HS-5 (cell line): ENCODE results near the gene OR2V1.
A peak's percentile ranks its signal among the peaks of the same experiment; 100 is the strongest.
"Not testable (repeated sequence)": the region's sequence is repeated elsewhere in the genome, so short reads cannot be mapped to it uniquely, and the experiment has no call there.

Experiments
- DNase-seq: peaks from one replicate; pipeline ENCODE4 v3.0.0-alpha.2; 2012; ENCODE audit warnings: low read depth

Gene OR2V1

DNA sequence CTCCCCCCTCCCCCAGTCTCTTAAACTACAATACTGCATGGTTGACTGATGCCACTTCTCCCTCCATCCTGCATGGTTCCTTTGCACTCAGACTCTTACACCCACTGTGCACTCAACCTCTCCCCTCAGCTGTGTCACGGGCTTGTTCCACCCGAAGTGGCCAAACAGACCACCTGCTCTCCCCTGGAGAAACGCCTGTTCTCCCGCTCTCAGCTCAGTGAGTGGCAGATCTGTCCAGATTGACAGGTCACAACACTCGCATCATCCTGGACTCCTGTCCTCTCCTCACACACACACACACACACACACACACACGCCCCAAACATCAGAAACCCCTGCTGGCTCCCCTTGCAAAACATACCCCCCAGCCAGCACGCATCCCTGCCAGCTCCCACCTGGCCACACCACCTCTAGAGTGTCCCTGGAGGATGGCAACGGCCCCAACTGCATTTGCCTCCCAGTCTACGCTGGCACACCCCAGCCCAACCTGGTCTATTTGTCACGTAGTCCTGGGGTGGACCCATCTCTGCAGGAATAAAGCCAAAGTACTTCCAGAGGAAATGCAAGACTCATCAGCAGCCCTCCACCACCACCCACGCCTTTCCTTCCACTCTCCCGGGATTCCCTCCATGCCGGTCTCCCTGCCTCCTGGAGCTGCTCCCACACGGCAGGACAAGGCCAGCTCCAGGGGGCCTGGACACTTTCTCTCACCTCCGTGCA, 2.9 kb downstream of the OR2V1 start:
- DNase-seq = no peak

DNA sequence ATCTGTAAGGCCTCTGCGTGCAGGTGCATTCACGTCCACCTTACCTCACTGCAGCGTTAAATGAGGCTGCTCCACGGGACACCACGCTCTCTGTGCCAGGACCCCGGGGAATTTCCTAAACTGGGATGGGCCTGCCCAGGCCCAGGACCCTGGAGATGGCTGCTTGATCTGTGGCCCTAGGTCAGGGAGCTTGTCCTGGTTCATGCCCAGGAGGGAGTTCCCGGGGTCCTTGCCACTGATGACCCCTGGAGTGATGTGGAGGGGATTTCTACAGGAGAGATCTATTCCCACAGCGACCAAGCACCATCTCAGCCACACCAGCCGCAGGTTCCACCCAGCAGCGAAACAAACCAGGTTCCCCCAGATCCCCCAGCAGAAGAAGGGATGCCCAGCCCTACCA, 3.5 kb downstream of the OR2V1 start:
- no peak for DNase-seq

DNA sequence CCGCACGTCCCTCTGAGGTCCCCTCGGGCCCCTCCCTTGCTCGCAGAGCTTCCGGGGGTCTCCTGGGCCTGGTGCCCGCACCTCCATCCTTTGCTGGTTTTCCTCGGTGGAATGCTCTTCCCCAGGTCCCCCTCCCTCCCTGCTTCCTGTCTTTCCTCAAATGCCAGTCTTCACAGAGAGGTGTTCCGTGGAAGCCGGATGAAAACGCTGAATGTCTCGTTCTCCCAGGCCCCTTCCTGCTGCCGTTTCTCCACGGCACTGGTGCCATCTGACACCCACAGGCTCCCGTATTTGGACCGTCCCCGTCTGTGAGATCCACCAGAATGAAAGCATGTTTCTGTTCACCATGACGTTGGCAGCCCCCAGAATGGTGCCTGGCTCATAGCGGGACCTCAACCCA, 4.1 kb downstream of the OR2V1 start:
- no peak for DNase-seq

DNA sequence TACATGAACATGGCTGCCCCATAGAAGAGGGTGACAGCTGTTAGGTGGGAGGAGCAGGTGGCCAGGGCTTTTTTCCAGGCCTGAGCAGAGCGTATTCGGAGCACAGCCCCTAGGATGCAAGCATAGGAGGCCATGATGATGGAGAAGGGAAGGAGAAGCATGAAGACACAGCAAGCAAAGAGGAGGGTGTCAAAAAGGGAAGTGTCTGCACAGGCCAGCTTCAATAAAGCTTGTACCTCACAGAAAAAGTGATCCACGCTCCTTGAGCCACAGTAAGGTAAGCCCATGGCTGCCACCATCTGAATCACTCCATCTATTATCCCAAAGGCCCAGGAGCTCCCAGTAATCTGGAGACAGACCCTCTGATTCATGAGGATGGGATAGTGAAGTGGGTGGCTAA, 6.4 kb downstream of the OR2V1 start:
- DNase-seq = no peak

DNA sequence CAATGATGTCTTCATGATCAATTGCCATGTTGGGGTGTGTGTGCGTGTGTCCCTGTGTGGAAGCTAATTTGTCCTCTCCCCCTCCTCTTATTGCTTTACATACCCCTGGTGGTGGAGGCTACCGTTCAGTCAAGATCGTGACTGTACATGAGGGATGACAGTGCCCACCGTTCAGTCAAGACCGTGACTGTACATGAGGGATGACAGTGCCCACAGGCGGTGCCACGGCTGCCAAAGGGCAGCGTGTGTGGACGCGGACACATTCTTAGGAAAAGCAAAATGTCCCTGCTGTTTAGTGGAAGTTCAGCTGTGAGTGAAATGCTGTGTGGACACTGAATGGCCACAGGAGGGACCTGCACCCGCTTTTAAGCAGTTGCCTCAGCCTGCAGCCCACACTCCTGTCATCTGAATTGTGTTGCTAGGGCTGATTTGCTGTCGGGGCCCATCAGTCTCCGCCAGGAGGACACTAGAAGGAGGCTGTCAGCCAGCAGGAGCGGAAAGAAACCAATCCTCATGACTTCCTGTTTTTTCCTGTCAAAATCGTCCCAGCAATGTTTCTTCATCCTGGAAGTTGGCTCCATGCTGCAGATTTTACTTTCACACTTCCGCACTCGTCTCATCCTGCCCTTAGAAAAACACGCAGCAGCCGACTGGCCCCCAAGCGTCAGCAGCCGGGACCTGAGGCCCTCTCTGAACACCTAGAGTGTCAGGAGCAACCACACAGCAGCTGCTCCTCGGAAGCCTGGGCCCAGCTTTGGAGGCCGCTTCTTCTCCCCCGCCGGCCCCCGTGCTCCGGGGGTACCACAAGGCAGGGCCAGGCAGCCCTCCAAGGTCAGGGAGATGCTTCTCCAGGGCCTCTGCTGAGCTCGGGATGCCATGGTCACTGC, 9.1 kb downstream of the OR2V1 start:
- no peak for DNase-seq

DNA sequence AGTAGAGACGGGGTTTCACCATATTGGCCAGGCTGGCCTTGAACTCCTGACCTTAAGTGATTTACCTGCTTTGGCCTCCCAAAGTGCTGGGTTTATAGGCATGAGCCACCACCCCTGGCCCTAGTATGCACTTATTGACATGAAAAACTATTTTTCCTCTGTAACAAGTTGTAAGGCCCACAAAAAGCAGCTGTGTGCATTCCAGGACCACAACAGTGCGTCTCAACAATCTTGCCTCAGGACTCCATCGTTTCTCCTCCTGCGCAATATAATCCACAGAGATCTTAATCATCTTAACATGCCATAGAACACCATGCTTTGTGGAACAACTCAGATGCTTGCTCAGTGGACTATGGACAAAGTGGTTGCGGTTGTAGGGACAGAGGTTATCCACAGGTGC, 10.2 kb downstream of the OR2V1 start:
- no peak for DNase-seq

DNA sequence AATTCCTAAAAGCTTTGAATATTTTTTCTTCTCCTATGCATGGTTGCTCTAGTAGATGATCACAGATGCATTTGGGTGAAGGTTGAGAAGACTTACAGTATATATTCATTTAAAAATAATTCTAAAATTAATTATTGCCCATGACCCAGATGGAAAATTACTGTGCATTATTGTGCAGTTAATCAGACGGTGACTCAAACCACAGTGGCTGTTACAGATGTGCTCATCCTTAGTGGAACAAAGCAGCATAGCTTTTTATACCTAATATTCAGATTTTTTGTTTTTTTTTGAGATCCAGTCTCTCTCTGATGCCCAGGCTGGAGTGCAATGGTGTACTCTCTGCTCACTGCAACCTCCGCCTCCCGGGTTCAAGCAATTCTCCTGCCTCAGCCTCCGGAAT, 10.7 kb downstream of the OR2V1 start:
- peak; percentile 63 for DNase-seq

DNA sequence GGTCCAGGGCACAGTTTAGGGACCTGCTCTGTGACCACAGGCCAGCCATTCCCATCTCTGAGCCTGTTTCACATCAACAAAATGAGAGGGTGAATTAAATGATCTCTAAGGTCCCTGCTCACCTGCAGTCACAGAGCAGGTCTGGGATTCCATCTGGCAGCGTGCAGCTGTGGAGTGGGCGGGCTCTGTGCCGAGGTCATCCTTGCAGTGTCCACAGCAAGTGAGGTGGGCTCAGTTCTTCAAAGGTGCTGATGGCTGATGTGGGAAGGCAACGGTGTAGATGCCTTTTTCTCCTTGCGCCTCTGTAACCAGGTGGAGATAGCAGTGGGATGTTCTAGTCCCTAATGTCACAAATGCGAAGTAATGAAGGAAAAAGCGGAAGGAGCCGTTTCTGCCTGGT, 11.9 kb downstream of the OR2V1 start:
- no peak for DNase-seq

DNA sequence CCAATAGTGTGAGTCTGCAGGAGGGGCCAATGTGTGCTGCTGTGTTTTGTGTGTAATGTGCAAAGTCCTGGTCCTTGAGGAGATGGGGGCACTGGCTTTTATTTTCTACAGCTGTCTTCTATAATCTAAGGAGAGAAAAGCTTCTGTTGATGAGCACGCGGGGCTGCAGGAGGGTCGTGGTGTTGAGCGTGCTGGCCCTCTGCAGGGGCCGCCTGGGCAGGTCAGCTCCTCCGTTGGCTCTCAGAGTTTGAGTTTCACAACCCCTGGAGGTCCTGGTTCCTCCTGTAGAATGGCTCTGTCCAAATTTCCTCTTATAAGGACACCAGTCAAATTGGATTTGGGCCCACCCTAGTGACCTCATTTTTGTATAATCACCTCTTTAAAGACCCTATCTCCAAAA, 12.6 kb downstream of the OR2V1 start:
- no peak for DNase-seq

DNA sequence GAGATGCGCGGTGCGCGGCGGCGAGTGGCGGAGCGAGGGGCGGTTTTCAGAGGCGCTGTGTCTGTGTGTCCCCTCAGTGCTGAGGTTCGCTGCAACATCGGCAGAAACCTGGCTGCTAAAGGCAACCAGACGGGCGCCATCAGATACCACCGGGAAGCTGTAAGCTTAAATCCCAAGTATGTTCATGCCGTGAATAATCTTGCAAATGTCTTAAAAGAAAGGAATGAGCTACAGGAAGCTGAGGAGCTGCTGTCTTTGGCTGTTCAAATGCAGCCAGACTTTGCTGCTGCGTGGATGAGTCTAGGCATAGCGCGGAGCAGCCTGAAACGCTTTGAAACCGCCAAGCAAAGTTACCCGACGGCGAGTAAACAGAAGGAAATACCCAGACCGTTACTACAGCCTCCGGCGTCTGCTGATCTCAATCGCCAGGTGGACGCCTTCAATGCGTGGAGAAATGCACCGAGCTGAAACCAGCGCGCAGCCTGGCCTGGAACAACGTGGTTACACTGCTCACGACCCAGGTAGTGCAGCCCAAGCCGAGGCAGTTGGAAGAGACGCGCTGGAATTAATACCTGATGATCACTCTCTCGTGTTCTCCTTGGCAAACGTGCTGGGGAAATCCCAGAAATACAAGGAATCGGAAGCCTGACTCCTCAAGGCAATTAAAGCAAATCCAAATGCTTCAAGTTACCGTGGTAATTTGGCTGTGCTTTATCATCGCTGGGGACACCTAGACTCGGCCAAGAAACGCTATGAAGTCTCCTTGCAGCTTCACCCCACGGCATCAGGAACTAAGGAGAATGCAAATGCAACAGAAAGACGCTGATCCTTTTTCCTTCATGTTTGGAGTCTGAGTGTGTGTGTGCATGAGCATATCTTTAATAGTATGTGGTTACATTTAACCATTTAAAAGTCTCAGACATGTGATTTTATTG, 15.9 kb downstream of the OR2V1 start:
- no peak for DNase-seq

DNA sequence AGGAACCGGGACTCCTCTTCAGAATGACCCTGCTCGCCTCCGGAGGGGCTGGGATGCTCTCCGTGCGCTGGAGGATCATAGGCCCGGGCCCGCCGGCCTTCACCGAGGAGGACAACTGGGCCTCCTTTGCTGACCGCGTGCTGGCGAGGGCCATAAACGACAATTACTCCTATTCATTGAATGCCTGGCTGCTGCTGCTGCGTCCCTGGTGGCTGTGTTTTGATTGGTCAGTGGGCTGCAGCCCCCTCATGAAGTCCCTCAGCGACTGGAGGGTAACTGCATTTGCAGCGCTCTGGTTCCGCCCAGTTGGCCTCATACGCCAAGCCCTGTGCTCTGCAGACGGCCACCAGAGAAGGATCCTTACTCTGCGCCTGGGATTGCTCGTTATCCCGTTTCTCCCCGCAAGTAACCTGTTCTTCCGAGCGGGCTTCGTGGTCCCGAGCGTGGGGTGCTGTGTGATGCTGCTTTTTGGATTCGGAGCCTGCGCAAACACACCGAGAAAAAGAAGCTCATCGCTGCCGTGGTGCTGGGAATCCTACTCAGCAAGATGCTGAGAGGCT, 16.6 kb downstream of the OR2V1 start:
- DNase-seq = no peak

DNA sequence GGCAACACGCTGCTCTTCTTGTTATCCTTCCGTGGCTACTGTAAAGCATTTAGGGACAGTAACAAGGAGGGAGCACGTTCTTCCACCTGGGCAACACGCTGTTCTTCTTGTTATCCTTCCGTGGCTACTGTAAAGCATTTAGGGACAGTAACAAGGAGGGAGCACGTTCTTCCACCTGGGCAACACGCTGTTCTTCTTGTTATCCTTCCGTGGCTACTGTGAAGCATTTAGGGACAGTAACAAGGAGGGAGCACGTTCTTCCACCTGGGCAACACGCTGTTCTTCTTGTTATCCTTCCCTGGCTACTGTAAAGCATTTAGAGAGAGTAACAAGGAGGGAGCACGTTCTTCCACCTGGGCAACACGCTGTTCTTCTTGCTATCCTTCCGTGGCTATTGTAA, 17.4 kb downstream of the OR2V1 start:
- DNase-seq = not testable (repeated sequence)

DNA sequence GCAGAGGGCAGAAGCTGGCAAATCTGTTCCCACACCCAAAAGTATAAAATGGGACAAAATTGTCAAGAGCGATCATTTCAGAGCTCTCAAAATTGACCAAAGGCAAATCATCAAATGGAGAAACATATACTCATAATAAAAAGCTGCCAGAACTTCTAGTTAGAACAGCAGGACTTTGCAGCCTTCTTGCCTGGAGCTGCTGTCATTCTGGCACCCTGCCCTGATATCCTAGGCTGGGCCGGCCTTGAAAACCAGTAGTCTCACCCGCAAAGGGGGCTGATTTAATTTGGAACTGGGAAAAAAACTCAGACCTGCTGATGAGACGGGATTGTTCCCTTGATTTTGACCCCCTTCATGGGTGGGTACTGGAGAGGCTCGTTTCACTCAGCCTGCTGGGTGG, 18.5 kb downstream of the OR2V1 start:
- DNase-seq = no peak

DNA sequence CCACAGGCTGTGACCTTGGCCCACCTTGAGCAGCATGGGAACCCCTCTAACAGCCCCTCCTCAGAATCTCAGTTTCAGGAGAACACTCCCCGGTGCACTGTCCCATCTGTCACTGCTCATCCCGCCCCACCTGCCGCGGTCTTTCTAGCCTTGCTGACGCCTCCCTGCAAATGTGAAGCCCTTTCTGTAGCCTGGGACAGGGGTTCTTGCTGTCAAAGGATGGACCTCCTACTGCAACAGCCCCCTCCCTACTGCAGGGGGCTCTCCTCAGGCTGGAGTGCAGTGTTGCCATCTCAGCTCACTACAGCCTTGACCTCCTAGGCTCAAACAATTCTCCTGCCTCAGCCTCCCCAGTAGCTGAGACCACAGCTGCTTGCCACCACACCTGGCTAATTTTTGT, 20.0 kb downstream of the OR2V1 start:
- no peak for DNase-seq

DNA sequence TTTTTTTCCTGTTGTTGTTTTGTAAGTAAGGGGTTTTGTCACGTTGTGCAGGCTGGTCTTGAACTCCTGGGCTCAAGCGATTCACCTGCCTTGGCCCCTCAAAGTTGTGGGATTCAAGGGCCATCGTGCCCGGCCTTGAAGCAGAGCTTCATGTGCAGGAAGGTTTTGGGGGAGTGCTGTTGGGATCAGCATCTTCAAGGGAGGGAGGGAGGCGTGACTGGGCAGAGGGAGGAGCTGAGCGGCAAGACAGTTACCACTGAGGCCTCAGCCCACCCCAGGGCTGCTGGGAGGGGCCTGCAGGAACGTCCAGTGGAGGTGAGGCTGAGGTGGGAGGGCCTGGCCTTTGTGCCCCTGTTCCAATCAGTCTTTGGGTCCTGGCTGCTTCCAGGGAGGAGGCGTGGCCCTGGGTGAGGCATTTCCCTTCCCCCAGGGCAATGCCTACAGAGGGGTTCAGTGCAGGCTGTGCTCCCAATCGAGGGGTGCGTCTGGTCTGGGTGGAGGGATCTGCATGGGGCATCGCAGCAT, 21.4 kb downstream of the OR2V1 start:
- DNase-seq = no peak

DNA sequence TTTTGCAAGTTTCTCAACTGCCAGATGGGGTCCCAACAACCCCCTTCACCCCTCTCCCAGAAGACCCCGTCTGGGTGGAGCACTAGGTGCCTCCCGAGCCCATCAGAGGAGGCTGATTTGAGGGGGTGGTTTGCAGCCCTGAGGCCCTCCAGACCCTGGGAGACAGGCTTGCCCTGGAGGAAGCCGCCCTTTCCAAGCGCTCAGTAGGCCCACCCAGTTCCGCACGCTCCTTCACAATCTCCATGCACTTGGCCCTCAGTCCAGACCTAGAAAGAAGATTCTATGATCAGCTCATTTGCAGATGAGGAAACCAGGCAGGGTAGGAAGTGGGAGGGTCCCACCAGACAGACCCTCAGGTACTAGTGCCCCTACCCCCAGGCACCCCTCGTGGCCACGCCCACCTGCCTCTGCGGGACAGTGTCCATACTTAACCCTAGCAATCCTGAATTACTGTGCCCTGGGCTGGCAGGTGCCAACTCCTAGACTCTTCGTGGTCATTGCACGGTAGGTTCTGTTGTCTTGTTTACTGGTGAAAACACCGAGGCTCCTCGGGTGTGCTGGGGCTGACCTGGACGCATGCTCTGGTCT, 22.3 kb downstream of the OR2V1 start:
- DNase-seq = no peak

DNA sequence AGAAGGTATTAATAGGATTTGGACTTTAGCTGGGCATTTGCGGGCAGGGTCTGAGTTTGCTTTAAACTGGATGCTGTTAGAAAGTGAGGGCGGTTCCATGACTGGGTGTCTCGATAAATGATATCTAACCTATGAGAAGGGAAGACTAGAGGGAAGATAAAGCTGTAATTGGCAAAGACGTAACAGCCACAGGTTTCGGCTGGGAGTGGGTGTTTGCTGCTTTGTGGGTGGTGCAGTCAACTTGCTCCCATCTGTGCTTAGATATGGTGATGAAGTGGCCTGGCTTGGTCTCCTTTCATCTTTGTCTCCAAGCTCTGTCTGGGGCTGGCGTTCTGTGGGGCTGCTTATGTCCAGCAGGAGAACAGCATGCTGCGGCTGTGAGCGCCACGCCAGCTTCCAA, 23.3 kb downstream of the OR2V1 start:
- no peak for DNase-seq

DNA sequence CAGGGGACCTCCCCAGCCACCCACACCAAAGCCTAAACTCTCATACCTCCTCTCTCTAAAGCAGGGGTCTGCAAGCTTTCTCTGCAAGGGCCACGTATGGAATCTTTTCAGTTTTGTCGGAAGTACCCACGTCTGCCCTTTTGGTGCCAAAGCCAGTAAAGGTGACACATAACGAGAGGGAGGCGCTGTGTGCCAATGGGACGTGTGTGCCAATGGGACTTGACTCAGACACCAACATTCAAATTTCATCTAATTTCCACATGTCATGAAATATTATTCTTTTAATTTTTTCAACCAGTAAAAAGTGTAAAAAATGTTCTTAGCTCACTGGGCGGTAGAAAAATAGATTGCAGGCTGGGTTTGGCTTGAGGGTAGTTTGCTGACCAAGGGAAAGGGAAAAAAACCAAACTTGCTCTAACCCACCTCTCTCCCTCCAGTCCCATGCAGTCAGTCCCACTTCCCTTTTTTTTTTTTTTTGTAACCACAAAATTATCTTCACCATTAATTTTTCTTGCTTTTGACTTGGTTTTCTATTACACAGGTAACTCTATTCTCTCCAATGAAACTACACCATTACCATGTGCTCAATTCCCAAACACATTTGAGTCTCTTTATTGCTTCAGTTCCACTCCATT, 25.5 kb downstream of the OR2V1 start:
- DNase-seq = no peak

DNA sequence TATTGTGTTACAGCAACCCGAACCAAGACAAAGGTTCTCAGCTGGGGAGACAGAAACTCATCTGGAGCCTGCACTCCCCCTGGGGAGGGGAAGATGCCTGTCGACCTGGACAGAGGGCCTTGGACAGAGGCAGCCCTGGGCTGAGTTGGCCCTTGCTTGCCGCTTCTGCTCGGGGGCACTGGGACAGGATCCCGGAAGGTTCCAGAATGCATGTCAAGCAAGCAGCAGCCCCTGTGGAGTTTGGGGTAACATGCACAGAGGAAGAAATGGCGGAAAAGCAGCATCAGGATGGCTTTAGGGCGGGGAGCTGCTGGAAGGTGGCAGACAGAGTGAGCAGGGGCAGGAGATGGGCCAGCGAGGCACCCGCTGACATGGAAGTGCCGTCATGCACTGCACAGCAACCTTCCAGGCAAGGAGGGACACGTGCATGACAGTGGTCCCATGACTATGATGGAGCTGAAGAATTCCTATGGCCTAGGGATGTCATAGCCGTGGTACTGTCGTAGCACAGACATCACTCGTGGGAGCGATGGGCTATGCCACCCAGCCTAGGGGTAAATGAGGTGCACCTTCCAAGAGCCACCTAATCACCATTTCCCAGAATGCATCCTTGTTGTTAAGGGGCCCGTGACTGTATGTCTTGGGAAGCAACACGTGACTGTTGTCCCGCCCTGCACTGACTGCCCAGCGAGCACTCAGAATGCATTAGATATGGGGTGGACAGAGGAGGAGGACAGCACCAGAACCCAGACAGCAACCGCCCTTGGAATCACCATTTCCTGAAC, 26.2 kb downstream of the OR2V1 start:
- not testable (repeated sequence) for DNase-seq

DNA sequence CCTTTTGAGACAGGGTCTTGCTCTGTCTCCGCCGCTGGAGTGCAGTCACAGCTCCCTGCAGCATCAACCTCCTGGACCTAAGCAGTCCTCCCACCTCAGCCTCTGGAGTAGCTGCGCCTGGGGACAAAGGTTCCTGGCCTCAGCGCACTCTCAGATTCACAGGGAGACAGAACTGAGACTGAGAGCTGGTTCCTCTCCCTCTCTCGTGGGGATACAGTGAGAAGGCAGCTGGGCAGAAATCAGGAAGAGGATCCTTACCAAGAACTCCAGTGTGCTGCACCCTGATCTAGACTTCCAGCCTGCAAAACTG, 26.8 kb downstream of the OR2V1 start:
- DNase-seq = not testable (repeated sequence)
